ENCODE results near the gene AKAP13. TPM values are rescaled to one million over a fixed set of nuclear protein-coding genes. Genes with fewer than 3 reads are reported as not detected.

The AKAP13 gene
- total RNA-seq, 1 donor from 2014 or later: 145 TPM

GRCh38 chr15:85631018-85631417 is 250.6 kb downstream of the AKAP13 start:
- Mint-ChIP-seq H3K4me1 (ENCODE audit: low read depth, unreplicated experiment) (peaks cover 19% of the 10 kb centered on the region), H3K27ac (ENCODE audit: unreplicated experiment) (no peak overlapping the region), H3K36me3 (ENCODE audit: unreplicated experiment) (no peaks in the 10 kb centered on the region), H3K9me3 (ENCODE audit: unreplicated experiment) (peaks cover 2% of the 10 kb centered on the region), H3K27me3 (ENCODE audit: unreplicated experiment) (no peaks in the 10 kb centered on the region), H3K4me3 (ENCODE audit: unreplicated experiment) (no peak overlapping the region)
- DNase-seq: no peak
- TF ChIP-seq, protein P1, sequence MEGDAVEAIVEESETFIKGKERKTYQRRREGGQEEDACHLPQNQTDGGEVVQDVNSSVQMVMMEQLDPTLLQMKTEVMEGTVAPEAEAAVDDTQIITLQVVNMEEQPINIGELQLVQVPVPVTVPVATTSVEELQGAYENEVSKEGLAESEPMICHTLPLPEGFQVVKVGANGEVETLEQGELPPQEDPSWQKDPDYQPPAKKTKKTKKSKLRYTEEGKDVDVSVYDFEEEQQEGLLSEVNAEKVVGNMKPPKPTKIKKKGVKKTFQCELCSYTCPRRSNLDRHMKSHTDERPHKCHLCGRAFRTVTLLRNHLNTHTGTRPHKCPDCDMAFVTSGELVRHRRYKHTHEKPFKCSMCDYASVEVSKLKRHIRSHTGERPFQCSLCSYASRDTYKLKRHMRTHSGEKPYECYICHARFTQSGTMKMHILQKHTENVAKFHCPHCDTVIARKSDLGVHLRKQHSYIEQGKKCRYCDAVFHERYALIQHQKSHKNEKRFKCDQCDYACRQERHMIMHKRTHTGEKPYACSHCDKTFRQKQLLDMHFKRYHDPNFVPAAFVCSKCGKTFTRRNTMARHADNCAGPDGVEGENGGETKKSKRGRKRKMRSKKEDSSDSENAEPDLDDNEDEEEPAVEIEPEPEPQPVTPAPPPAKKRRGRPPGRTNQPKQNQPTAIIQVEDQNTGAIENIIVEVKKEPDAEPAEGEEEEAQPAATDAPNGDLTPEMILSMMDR (IDR thresholded peaks at IDR 0.05; ENCODE audit: partially characterized antibody, unreplicated experiment): no peak

GRCh38 chr15:85632014-85632413 is 251.6 kb downstream of the AKAP13 start:
- Mint-ChIP-seq H3K36me3 (ENCODE audit: unreplicated experiment) (no peaks in the 10 kb centered on the region), H3K9me3 (ENCODE audit: unreplicated experiment) (peaks cover 2% of the 10 kb centered on the region), H3K4me1 (ENCODE audit: low read depth, unreplicated experiment) (peaks cover 19% of the 10 kb centered on the region), H3K27me3 (ENCODE audit: unreplicated experiment) (no peaks in the 10 kb centered on the region), H3K27ac (ENCODE audit: unreplicated experiment) (no peak overlapping the region), H3K4me3 (ENCODE audit: unreplicated experiment) (no peak overlapping the region)
- no peak for DNase-seq
- TF ChIP-seq, protein P1 (IDR thresholded peaks at IDR 0.05; ENCODE audit: partially characterized antibody, unreplicated experiment): no peak

DNA sequence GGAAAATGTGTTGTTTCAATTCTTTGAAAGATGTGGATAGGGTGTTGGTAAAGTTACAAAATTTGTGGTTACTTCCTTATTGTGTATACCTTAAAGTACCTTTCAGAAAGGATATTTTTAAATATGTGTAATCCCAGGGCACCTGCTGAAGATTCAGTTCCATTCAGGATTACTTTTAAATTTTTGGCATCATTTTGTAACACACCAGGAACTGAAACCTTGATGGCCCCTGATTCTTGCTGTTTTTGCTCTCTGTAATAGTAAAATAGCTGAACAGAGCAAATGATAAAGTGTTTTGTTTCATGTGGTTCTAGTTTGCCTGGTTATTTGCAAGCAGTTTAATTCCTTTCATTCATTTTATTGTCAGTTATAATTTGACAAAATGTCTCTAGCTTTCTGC is 253.5 kb downstream of the AKAP13 start:
- Mint-ChIP-seq H3K36me3 (ENCODE audit: unreplicated experiment) (no peaks in the 10 kb centered on the region), H3K4me3 (ENCODE audit: unreplicated experiment) (no peak overlapping the region), H3K27me3 (ENCODE audit: unreplicated experiment) (no peaks in the 10 kb centered on the region), H3K4me1 (ENCODE audit: low read depth, unreplicated experiment) (peaks cover 21% of the 10 kb centered on the region), H3K9me3 (ENCODE audit: unreplicated experiment) (peaks cover 4% of the 10 kb centered on the region), H3K27ac (ENCODE audit: unreplicated experiment) (no peak overlapping the region)
- TF ChIP-seq, protein P1 (IDR thresholded peaks at IDR 0.05; ENCODE audit: partially characterized antibody, unreplicated experiment): no peak
- no peak for DNase-seq

DNA sequence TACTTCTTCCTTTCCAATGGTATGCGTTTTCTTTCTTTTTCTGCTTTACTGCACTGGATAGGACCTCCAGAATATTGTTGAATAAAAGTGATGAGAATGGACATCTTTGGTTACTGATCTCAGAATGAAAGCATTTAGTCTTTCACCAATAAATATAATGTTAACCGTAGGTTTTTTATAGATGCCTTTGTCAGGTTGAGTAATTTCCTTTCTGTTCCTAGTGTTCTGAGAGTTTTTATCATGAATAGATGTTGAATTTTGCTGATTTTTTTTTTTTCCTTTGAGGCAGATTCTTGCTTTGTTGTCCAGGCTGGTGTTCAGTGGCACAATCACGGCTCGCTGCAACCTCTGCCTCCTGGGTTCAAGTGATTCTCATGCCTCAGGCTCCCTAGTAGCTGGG is 255.9 kb downstream of the AKAP13 start:
- peaks cover 9% of the 10 kb centered on the region for H3K4me1 Mint-ChIP-seq (ENCODE audit: low read depth, unreplicated experiment)
- no peak overlapping the region for H3K4me3 Mint-ChIP-seq (ENCODE audit: unreplicated experiment)
- H3K27ac Mint-ChIP-seq (ENCODE audit: unreplicated experiment): no peak overlapping the region
- H3K9me3 Mint-ChIP-seq (ENCODE audit: unreplicated experiment): peaks cover 1% of the 10 kb centered on the region
- no peaks in the 10 kb centered on the region for H3K36me3 Mint-ChIP-seq (ENCODE audit: unreplicated experiment)
- no peaks in the 10 kb centered on the region for H3K27me3 Mint-ChIP-seq (ENCODE audit: unreplicated experiment)
- TF ChIP-seq, protein P1 (IDR thresholded peaks at IDR 0.05; ENCODE audit: partially characterized antibody, unreplicated experiment): no peak
- DNase-seq: no peak

DNA sequence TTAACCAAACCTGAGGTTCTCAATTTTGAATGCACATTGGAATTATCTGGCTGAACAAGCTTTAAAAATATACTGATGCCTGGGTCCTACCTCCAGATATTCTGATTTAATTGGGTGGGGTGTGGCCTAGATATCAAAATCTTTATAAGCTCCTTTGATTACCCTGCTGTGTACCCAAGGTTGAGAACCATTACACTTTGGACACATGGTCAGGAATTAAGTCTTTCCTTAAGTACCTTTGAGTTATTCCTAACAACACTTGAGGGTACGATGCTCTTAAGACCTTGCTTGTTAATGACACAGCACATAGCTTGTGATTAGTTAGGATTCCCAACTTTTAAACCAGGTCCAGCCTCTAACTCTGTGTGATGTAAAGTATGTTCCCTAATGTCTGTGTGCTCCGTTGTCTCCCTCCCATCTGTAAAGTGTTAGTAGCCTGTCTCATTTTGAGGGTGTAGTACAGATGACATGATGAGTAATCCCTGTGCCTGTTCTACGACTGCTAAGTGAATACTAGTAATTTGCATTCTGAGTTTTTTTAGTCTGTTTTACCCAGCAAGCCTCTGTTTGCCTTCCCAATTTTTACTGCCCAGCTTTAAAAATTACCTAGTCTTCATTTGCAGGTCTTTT is 259.5 kb downstream of the AKAP13 start:
- no peak for DNase-seq
- Mint-ChIP-seq H3K27ac (ENCODE audit: unreplicated experiment) (peak overlapping the region; percentile 26), H3K4me1 (ENCODE audit: low read depth, unreplicated experiment) (peaks cover 18% of the 10 kb centered on the region), H3K27me3 (ENCODE audit: unreplicated experiment) (no peaks in the 10 kb centered on the region), H3K36me3 (ENCODE audit: unreplicated experiment) (no peaks in the 10 kb centered on the region), H3K9me3 (ENCODE audit: unreplicated experiment) (peaks cover 1% of the 10 kb centered on the region), H3K4me3 (ENCODE audit: unreplicated experiment) (no peak overlapping the region)
- TF ChIP-seq, protein P1 (IDR thresholded peaks at IDR 0.05; ENCODE audit: partially characterized antibody, unreplicated experiment): no peak
